ENCODE data around the gene PRKAR2B. TPM values are rescaled to one million over a fixed set of nuclear protein-coding genes. Genes with fewer than 3 reads are reported as not detected.

The PRKAR2B gene
- polyA plus RNA-seq, 1 of the 3 experiments (the other 2 are of a cell fraction): 17.3 TPM

GRCh38 chr7:107149863-107150262 is 105.4 kb downstream of the PRKAR2B start (continued):
- TF ChIP-seq GABPA (IDR thresholded peaks at IDR 0.05; ENCODE audit: low read depth) (no peak), NRF1 (IDR thresholded peaks at IDR 0.05; ENCODE audit: low read depth, low read length) (no peak), CHD2 (IDR thresholded peaks at IDR 0.05; ENCODE audit: low read length, partially characterized antibody) (no peak)

GRCh38 chr7:107150375-107151073 is 106.0 kb downstream of the PRKAR2B start:
- peaks cover 0 to 6% of the 10 kb centered on the region in 2 experiments; a peak in 2 of 4 replicates for H3K4me1 ChIP-seq (ENCODE audit: control insufficient read depth in 1 of 2, insufficient read depth in 2 of 2, low read depth in 1 of 2, low read length in 1 of 2)
- H3K9ac ChIP-seq: no peak overlapping the region
- no peak overlapping the region for H3K4me2 ChIP-seq
- no peak for TF ChIP-seq JUND (IDR thresholded peaks at IDR 0.05)
- TF ChIP-seq SMC3 (IDR thresholded peaks at IDR 0.05; ENCODE audit: low read depth, low read length): peak; percentile 89
- no peak for TF ChIP-seq GABPA (IDR thresholded peaks at IDR 0.05; ENCODE audit: low read depth)
- peak; percentile 9 for TF ChIP-seq CHD2 (IDR thresholded peaks at IDR 0.05; ENCODE audit: low read length, partially characterized antibody)
- TF ChIP-seq ELF1 (IDR thresholded peaks at IDR 0.05): no peak
- TF ChIP-seq SIN3A (IDR thresholded peaks at IDR 0.05; ENCODE audit: borderline replicate concordance, low read depth, low read length): no peak
- peak; percentile 91 for TF ChIP-seq CTCF (IDR thresholded peaks at IDR 0.05)
- TF ChIP-seq RAD21 (IDR thresholded peaks at IDR 0.05; ENCODE audit: low read length): peak; percentile 91
- no peak for TF ChIP-seq TCF12 (IDR thresholded peaks at IDR 0.05)
- TF ChIP-seq TAF1 (IDR thresholded peaks at IDR 0.05; ENCODE audit: borderline replicate concordance, low read depth, low read length): no peak
- 17% methylated on average over 4 of the region's 4 CpGs for WGBS (ENCODE audit: low lambda C conversion rate)
- H3F3A ChIP-seq (replicated peaks; ENCODE audit: insufficient read depth): peaks cover 26% of the 10 kb centered on the region
- no peaks in the 10 kb centered on the region for H3K9me2 ChIP-seq
- H3K4me3 ChIP-seq (ENCODE audit: low read depth in 2 of 2, low read length in 1 of 2): no peak overlapping the region
- no peak overlapping the region for H3K27ac ChIP-seq (ENCODE audit: low read depth in 2 of 2, low read length in 1 of 2)
- no peaks in the 10 kb centered on the region for H3K9me3 ChIP-seq
- peak; percentile 49 for DNase-seq
- no peaks in the 10 kb centered on the region for H3K79me2 ChIP-seq (ENCODE audit: insufficient read depth)
- H4K20me1 ChIP-seq (ENCODE audit: insufficient read depth): no peaks in the 10 kb centered on the region
- no peak overlapping the region for H2AFZ ChIP-seq (ENCODE audit: low read depth)
- H3K27me3 ChIP-seq (ENCODE audit: insufficient read depth): no peaks in the 10 kb centered on the region
- CTCF ChIA-PET: interaction anchor here (0.6 to 8.9 kb wide), 59 partner anchors 8 to 978 kb away, joined by 3 to 171 read pairs (median 4); partner anchors contain the start of genes CCDC71L, HBP1, NAMPT and PRKAR2B
- H3K36me3 ChIP-seq (replicated peaks in 1 of 2; ENCODE audit: control insufficient read depth in 1 of 2, insufficient read depth in 2 of 2, low read length in 1 of 2): peaks cover 6 to 14% of the 10 kb centered on the region in 2 experiments
- POLR2A ChIA-PET: no interaction called here

GRCh38 chr7:107151538-107151937 is 107.0 kb downstream of the PRKAR2B start:
- Histone ChIP-seq H3K9me3 (no peaks in the 10 kb centered on the region), H3K4me1 (ENCODE audit: control insufficient read depth in 1 of 2, insufficient read depth in 2 of 2, low read depth in 1 of 2, low read length in 1 of 2) (peaks cover 0 to 6% of the 10 kb centered on the region in 2 experiments; a peak in 2 of 4 replicates), H2AFZ (ENCODE audit: low read depth) (no peak overlapping the region), H3K27ac (ENCODE audit: low read depth in 2 of 2, low read length in 1 of 2) (no peak overlapping the region), H3K36me3 (replicated peaks in 1 of 2; ENCODE audit: control insufficient read depth in 1 of 2, insufficient read depth in 2 of 2, low read length in 1 of 2) (peaks cover 9 to 14% of the 10 kb centered on the region in 2 experiments), H3K79me2 (ENCODE audit: insufficient read depth) (no peaks in the 10 kb centered on the region), H3K9ac (no peak overlapping the region), H4K20me1 (ENCODE audit: insufficient read depth) (no peaks in the 10 kb centered on the region), H3K9me2 (no peaks in the 10 kb centered on the region), H3F3A (replicated peaks; ENCODE audit: insufficient read depth) (peaks cover 20% of the 10 kb centered on the region), H3K4me3 (ENCODE audit: low read depth in 2 of 2, low read length in 1 of 2) (no peak overlapping the region), H3K4me2 (no peak overlapping the region), H3K27me3 (ENCODE audit: insufficient read depth) (no peaks in the 10 kb centered on the region)
- POLR2A ChIA-PET: no interaction called here
- CTCF ChIA-PET: interaction anchor here (0.8 to 8.9 kb wide), 13 partner anchors 12 to 728 kb away, joined by 3 to 171 read pairs (median 6); partner anchors contain the start of genes CCDC71L and HBP1
- DNase-seq: no peak
- 94% methylated on average over 7 of the region's 7 CpGs for WGBS (ENCODE audit: low lambda C conversion rate)
- no peak for TF ChIP-seq IRF3 (IDR thresholded peaks at IDR 0.05; ENCODE audit: low read depth, low read length)
- no peak for TF ChIP-seq YY1 (IDR thresholded peaks at IDR 0.05; ENCODE audit: low read depth)
- TF ChIP-seq FOSL2 (IDR thresholded peaks at IDR 0.05; ENCODE audit: borderline replicate concordance, low read depth): no peak
- TF ChIP-seq USF2 (IDR thresholded peaks at IDR 0.05; ENCODE audit: borderline replicate concordance, low read depth, low read length): no peak
- TF ChIP-seq MAX (IDR thresholded peaks at IDR 0.05; ENCODE audit: low read depth): no peak
- TF ChIP-seq SMC3 (IDR thresholded peaks at IDR 0.05; ENCODE audit: low read depth, low read length): no peak
- no peak for TF ChIP-seq ELF1 (IDR thresholded peaks at IDR 0.05)
- no peak for TF ChIP-seq EP300 (IDR thresholded peaks at IDR 0.05; ENCODE audit: borderline replicate concordance in 1 of 2, low read depth in 1 of 2, low read length in 1 of 2)
- TF ChIP-seq ZBTB33 (IDR thresholded peaks at IDR 0.05; ENCODE audit: borderline replicate concordance, low read depth): no peak
- no peak for TF ChIP-seq FOXM1 (IDR thresholded peaks at IDR 0.05; ENCODE audit: low read depth)
- no peak for TF ChIP-seq SIN3A (IDR thresholded peaks at IDR 0.05; ENCODE audit: borderline replicate concordance, low read depth, low read length)

Data from SK-N-SH (cell line).